ENCODE data around the gene CTSZ. TPM values are rescaled to one million over a fixed set of nuclear protein-coding genes. Genes with fewer than 3 reads are reported as not detected.
"Not testable (repeated sequence)": the region's sequence is repeated elsewhere in the genome, so short reads cannot be mapped to it uniquely, and the experiment has no call there.

Gene CTSZ
- total RNA-seq, 4 donors from 2014 or later, result 68.7 to 160 (median 109) TPM

GRCh38 chr20:58963060-58963584, 43.9 kb downstream of the CTSZ start:
- no peak overlapping the region for H3K4me3 ChIP-seq
- intact Hi-C loops (cut with DNase I; ENCODE audit: low total_unique reads), result no loop called here

GRCh38 chr20:58959652-58960051, 47.4 kb downstream of the CTSZ start:
- DNase-seq, result no peak
- Histone ChIP-seq H3K27me3 (no peaks in the 10 kb centered on the region), H3K9me3 (peaks cover 0 to 2% of the 10 kb centered on the region in 2 donors), H3K4me3 (no peak overlapping the region), H3K4me1 (no peaks in the 10 kb centered on the region), H3K27ac (no peak overlapping the region), H3K36me3 (no peaks in the 10 kb centered on the region)
- intact Hi-C loops (cut with DNase I; ENCODE audit: low total_unique reads), result no loop called here
- no peak for TF ChIP-seq CTCF (IDR thresholded peaks at IDR 0.05)
- no peak for TF ChIP-seq POLR2A (IDR thresholded peaks at IDR 0.05)

More at GRCh38 chr20:58963060-58963584, 43.9 kb downstream of the CTSZ start:
- TF ChIP-seq CTCF (IDR thresholded peaks at IDR 0.05) (no peak), POLR2A (IDR thresholded peaks at IDR 0.05) (no peak)
- no peak for DNase-seq
- H3K27ac ChIP-seq, result no peak overlapping the region
- no peaks in the 10 kb centered on the region for H3K36me3 ChIP-seq
- H3K9me3 ChIP-seq, result peaks cover 0 to 2% of the 10 kb centered on the region in 2 donors
- no peaks in the 10 kb centered on the region for H3K27me3 ChIP-seq
- H3K4me1 ChIP-seq, result no peaks in the 10 kb centered on the region

DNA sequence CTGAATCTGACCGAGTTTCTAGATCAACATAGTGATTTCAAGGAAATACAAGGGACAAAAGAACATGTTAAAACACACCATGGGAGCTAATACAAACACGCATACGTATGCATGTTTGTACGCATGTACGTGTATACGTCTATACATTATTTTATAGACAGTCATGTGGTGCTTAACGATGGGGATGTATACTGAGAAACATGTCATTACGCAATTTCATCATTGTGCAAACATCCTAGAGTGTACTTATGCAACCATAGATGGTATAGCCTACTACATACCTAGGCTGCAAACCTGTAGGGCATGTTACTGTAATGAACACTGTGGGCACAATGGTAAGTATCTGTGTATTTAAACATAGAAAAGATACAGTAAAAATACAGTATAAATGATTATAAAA, 51.0 kb downstream of the CTSZ start:
- no peak for DNase-seq
- no peak overlapping the region for H3K4me3 ChIP-seq
- H3K27ac ChIP-seq, result no peak overlapping the region
- no peaks in the 10 kb centered on the region for H3K27me3 ChIP-seq
- intact Hi-C loops (cut with DNase I; ENCODE audit: low total_unique reads), result no loop called here
- no peaks in the 10 kb centered on the region for H3K4me1 ChIP-seq
- no peaks in the 10 kb centered on the region for H3K36me3 ChIP-seq
- TF ChIP-seq CTCF (IDR thresholded peaks at IDR 0.05), result no peak
- no peak for TF ChIP-seq POLR2A (IDR thresholded peaks at IDR 0.05)
- H3K9me3 ChIP-seq, result no peaks in the 10 kb centered on the region

DNA sequence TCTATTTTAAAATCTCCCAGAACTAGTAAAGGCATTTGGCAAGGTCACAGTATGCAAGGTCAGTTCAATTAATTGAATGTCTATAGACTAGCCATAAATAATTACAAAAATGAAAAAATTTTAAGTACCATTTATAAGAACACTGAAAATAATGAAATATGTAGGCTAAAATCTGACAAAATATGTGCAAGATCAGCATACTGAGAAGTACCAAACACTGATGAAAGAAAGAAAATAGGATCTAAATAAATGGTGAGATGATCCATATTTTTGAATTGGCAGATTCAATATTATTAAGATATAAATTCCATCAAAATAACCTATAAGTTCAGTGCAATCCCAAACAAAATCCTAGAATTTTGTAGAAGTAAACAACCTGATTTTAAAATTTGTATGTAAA, 54.0 kb downstream of the CTSZ start:
- intact Hi-C loops (cut with DNase I; ENCODE audit: low total_unique reads), result no loop called here
- H3K27ac ChIP-seq, result no peak overlapping the region
- H3K36me3 ChIP-seq, result no peaks in the 10 kb centered on the region
- H3K4me3 ChIP-seq, result no peak overlapping the region
- H3K9me3 ChIP-seq, result no peaks in the 10 kb centered on the region
- no peaks in the 10 kb centered on the region for H3K4me1 ChIP-seq
- TF ChIP-seq CTCF (IDR thresholded peaks at IDR 0.05), result no peak
- no peak for TF ChIP-seq POLR2A (IDR thresholded peaks at IDR 0.05)
- H3K27me3 ChIP-seq, result no peaks in the 10 kb centered on the region
- DNase-seq, result no peak

DNA sequence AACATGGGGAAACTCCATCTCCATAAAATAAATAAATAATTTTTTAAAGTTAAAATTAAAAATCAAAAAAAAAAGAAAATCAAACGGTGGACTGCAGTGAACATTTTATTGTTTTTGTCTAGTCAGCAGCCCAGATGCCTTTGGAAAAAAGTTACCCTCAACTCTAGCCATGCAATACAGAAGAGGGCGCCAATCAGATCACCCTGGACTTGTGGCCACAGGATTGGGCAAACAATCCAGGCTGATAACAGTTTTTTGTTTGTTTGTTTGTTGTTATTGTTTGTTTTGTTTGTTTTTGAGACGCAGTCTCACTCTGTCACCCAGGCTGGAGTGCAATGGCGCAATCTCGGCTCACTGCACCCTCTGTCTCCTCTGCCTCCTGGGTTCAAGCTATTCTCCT, 56.5 kb downstream of the CTSZ start:
- no peak for TF ChIP-seq CTCF (IDR thresholded peaks at IDR 0.05)
- TF ChIP-seq POLR2A (IDR thresholded peaks at IDR 0.05), result no peak
- no peaks in the 10 kb centered on the region for H3K9me3 ChIP-seq
- no peaks in the 10 kb centered on the region for H3K4me1 ChIP-seq
- H3K36me3 ChIP-seq, result no peaks in the 10 kb centered on the region
- H3K27me3 ChIP-seq, result no peaks in the 10 kb centered on the region
- intact Hi-C loops (cut with DNase I; ENCODE audit: low total_unique reads), result no loop called here
- no peak overlapping the region for H3K4me3 ChIP-seq
- H3K27ac ChIP-seq, result no peak overlapping the region
- DNase-seq, result no peak

GRCh38 chr20:58947797-58948388, 59.2 kb downstream of the CTSZ start:
- H3K27me3 ChIP-seq; H3K4me1 ChIP-seq; H3K36me3 ChIP-seq; H3K9me3 ChIP-seq; DNase-seq; H3K27ac ChIP-seq; H3K4me3 ChIP-seq; intact Hi-C loops (cut with DNase I; ENCODE audit: low total_unique reads): not testable (repeated sequence)

Data from uterus (tissue), 4 donors.